ENCODE measurements around the gene TSHR.

TSHR gene

DNA sequence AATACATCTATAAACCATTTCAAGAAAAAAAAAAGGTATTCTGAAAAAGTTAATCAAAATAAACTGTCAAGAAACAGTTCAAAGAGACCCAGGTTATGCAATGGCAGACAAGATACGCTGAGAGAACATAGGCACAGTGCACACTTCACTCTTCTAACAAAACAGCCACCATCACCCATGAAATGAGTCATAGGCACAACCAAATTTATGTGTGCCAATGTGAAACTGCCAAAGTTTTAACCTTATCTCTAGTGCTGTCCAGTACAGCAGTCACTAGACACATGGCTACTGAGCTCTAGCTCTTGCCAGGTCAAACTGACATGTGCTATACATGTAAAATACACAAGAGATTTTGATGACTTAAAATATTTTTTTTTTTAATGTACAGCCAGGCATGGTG lies 15.3 kb upstream of the TSHR start:
- no peaks in the 10 kb centered on the region for H3K9me3 ChIP-seq (ENCODE audit: control extremely low read depth in 1 of 5, control insufficient read depth in 4 of 5, insufficient read depth in 2 of 5, low read depth in 1 of 5, low read length in 4 of 5)
- H3K27ac ChIP-seq (ENCODE audit: insufficient read depth in 1 of 2, low read depth in 1 of 2, low read length in 2 of 2, poor library complexity in 1 of 2, severe bottlenecking in 2 of 2) = no peak overlapping the region
- H3K4me1 ChIP-seq (ENCODE audit: control extremely low read depth in 1 of 4, control insufficient read depth in 4 of 4, insufficient read depth in 4 of 4, low read length in 3 of 4) = peaks cover 5 to 24% (median 16%) of the 10 kb centered on the region in 4 experiments
- H3K27me3 ChIP-seq (replicated peaks in 2 of 5; ENCODE audit: control insufficient read depth in 4 of 5, insufficient read depth in 5 of 5, low read length in 4 of 5) = no peaks in the 10 kb centered on the region
- no peak overlapping the region for H3K4me3 ChIP-seq (ENCODE audit: control insufficient read depth in 1 of 7, extremely low read depth in 1 of 7, insufficient read depth in 4 of 7, low read depth in 2 of 7, low read length in 6 of 7)
- peaks cover 0 to 2% (median 0%) of the 10 kb centered on the region in 4 experiments for H3K36me3 ChIP-seq (ENCODE audit: control insufficient read depth in 4 of 4, insufficient read depth in 4 of 4, low read length in 3 of 4)
- ChIA-PET CTCF (interaction anchor here (1.0 to 2.0 kb wide), 3 partner anchors 10 to 47 kb away, joined by 3 to 5 read pairs (median 4); no protein-coding TSS in a partner anchor), POLR2A (no interaction called here)
- WGBS (ENCODE audit: insufficient coverage) = 86% methylated on average over 1 of the region's 1 CpG
- DNase-seq = peak in 1 of 3 donors; percentile 32

DNA sequence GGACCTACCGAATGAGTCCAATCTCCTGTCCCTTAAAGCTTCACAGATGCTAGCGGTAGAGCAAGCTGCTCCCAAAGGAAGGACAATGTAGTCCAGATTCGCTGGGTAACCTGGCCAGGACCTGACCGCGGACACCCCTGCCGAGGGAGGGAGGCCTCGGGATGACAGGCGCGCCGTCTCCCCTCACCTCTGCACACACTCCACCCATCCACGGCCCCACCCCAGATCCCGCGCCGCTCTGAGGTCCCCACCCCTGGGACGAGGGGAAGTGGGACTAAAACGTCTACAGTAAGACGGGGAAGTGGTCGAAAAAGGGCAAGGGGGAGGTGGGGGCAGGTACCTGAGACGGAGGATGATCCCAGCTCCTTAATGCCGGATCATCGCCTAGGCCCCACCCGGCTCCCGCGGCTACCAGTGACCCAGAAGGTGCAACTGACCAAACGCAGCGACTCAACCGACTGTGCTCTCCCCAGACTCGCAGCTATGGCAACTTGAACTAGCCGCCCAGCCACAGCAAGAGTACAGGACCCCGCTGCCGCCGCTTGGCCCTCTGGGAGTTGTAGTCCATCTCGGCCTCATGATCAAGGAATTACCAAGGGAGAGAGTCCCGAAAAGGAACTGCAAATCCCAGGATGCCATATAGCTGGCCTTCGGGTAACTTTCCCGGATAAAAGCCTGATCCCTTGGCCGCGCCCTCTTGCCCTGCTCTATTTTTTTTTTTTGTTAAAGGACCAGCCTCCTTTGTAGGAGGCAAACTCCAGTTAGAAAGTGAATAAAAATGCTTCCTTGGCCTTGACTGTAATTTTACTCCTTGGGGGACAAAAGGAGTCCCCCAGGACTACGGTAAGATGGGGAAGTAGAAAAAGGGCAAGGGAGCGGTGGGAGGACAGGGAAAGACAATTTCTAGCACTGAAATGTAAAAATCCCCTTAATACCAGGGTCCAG lies 13.9 kb upstream of the TSHR start, which contains the start of gene CEP128:
CEP128 (minus strand) TSS at position 498 of the 945 bp plus-strand sequence.
- CTCF ChIA-PET = interaction anchor here (0.8 to 2.5 kb wide), 9 partner anchors 8 to 55 kb away, joined by 3 to 6 read pairs (median 5); no protein-coding TSS in a partner anchor
- POLR2A ChIA-PET = interaction anchor here (0.9 kb wide), 1 partner anchor 8 kb away, joined by 3 read pairs; no protein-coding TSS in a partner anchor

DNA sequence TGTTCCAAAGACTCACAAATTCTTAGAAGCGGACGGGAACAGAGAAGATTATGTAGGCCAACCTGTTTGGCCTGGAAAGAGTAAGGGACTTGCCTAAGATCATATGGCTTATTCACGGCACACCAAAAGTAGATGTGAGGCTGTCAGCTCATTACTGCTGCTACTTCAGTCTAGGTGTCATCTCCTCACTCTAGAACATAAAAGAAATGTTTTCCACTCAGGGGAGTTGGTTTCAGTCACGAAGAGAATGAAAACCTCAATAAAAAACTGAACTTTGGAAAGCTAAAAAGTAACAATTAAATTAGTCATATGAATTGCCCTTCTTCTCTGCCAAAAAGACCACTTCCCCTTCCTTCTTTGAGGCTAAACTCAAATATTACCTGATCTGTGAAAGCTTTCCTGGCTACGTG lies 13.2 kb upstream of the TSHR start:
- Histone ChIP-seq H3K27ac (ENCODE audit: insufficient read depth in 1 of 2, low read depth in 1 of 2, low read length in 2 of 2, poor library complexity in 1 of 2, severe bottlenecking in 2 of 2) (peak overlapping the region; percentile 43 to 84), H3K27me3 (replicated peaks in 2 of 5; ENCODE audit: control insufficient read depth in 4 of 5, insufficient read depth in 5 of 5, low read length in 4 of 5) (no peaks in the 10 kb centered on the region), H3K9me3 (ENCODE audit: control extremely low read depth in 1 of 5, control insufficient read depth in 4 of 5, insufficient read depth in 2 of 5, low read depth in 1 of 5, low read length in 4 of 5) (no peaks in the 10 kb centered on the region), H3K4me3 (ENCODE audit: control insufficient read depth in 1 of 7, extremely low read depth in 1 of 7, insufficient read depth in 4 of 7, low read depth in 2 of 7, low read length in 6 of 7) (peak overlapping the region in 6 of 7 experiments; percentile 73 to 99 (median 90)), H3K36me3 (ENCODE audit: control insufficient read depth in 4 of 4, insufficient read depth in 4 of 4, low read length in 3 of 4) (no peaks in the 10 kb centered on the region), H3K4me1 (ENCODE audit: control extremely low read depth in 1 of 4, control insufficient read depth in 4 of 4, insufficient read depth in 4 of 4, low read length in 3 of 4) (peaks cover 5 to 24% (median 16%) of the 10 kb centered on the region in 4 experiments)
- POLR2A ChIA-PET = interaction anchor here (0.9 kb wide), 1 partner anchor 8 kb away, joined by 3 read pairs; no protein-coding TSS in a partner anchor
- WGBS (ENCODE audit: insufficient coverage) = 22% methylated on average over 3 of the region's 5 CpGs
- CTCF ChIA-PET = interaction anchor here (0.8 to 2.5 kb wide), 6 partner anchors 11 to 277 kb away, joined by 3 to 6 read pairs (median 6); no protein-coding TSS in a partner anchor
- peak in 2 of 3 donors; percentile 54 to 66 for DNase-seq

More for the DNA sequence above, 13.9 kb upstream of the TSHR start, which contains the start of gene CEP128:
- no peaks in the 10 kb centered on the region for H3K9me3 ChIP-seq (ENCODE audit: control extremely low read depth in 1 of 5, control insufficient read depth in 4 of 5, insufficient read depth in 2 of 5, low read depth in 1 of 5, low read length in 4 of 5)
- H3K36me3 ChIP-seq (ENCODE audit: control insufficient read depth in 4 of 4, insufficient read depth in 4 of 4, low read length in 3 of 4) = no peaks in the 10 kb centered on the region
- H3K27ac ChIP-seq (ENCODE audit: insufficient read depth in 1 of 2, low read depth in 1 of 2, low read length in 2 of 2, poor library complexity in 1 of 2, severe bottlenecking in 2 of 2) = peak within 1 kb of the TSS; percentile 43 to 84
- no peaks in the 10 kb centered on the region for H3K27me3 ChIP-seq (replicated peaks in 2 of 5; ENCODE audit: control insufficient read depth in 4 of 5, insufficient read depth in 5 of 5, low read length in 4 of 5)
- DNase-seq = peak; percentile 89 to 94 (median 91)
- peaks cover 5 to 24% (median 16%) of the 10 kb centered on the region in 4 experiments for H3K4me1 ChIP-seq (ENCODE audit: control extremely low read depth in 1 of 4, control insufficient read depth in 4 of 4, insufficient read depth in 4 of 4, low read length in 3 of 4)
- WGBS (ENCODE audit: insufficient coverage) = under 1% methylated on average over 26 of the region's 40 CpGs
- peak within 1 kb of the TSS; percentile 73 to 99 (median 93) for H3K4me3 ChIP-seq (ENCODE audit: control insufficient read depth in 1 of 7, extremely low read depth in 1 of 7, insufficient read depth in 4 of 7, low read depth in 2 of 7, low read length in 6 of 7)

DNA sequence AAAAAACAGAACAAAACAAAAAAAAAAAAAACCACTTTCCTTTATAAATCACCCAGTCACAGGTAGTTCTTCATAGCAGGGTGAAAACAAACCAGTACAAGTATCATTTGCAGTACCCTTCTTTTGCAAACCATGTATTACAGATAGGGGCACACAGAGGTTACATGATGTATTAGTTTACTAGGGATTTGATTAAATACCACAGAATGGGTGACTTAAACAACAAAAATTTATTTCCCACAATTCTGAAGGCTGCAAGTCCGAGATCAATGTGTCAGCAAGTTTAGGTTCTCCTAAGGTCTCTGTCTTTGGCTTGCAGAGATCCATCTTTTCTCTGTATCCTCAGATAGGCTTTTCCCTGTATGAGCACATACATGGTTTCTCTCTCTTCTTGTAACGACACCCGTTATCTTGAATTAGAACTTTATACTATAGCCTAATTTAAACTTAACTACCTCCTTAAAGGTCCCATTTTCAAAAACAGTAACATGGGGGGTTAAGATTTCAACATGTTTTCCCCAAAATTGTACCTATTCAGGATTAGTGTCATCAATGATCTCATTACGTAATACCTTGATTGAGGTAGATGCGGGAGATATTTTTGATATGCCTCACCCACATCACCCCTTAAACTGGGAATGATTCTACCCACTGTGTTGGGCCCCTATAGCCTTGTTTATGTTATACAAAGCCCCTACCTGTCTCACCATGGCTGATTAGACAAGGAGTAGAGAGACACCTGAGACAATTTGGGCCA lies 10.4 kb upstream of the TSHR start:
- 73% methylated on average over 1 of the region's 5 CpGs for WGBS (ENCODE audit: insufficient coverage)

DNA sequence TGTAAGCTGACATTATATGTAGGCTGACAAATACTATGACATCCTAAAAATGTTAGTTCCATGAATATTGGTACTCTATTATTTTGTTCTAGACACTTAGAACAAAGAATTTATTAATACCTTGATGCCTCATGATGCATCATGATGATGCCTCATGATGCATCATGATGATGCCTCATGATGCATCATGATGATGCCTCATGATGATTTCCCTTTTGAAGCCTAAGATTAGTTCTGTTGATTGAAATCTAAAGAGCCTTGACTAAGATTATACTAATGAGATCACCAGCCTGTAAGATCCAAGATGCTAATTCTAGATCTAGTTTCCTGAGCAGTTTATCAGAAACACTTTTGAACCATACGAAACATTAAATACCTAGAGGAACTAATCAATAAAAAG lies 9.2 kb upstream of the TSHR start:
- Histone ChIP-seq H3K36me3 (ENCODE audit: control insufficient read depth in 4 of 4, insufficient read depth in 4 of 4, low read length in 3 of 4) (no peaks in the 10 kb centered on the region), H3K9me3 (ENCODE audit: control extremely low read depth in 1 of 5, control insufficient read depth in 4 of 5, insufficient read depth in 2 of 5, low read depth in 1 of 5, low read length in 4 of 5) (no peaks in the 10 kb centered on the region), H3K27me3 (replicated peaks in 2 of 5; ENCODE audit: control insufficient read depth in 4 of 5, insufficient read depth in 5 of 5, low read length in 4 of 5) (peaks cover 0 to 3% (median 0%) of the 10 kb centered on the region in 5 experiments), H3K4me3 (ENCODE audit: control insufficient read depth in 1 of 7, extremely low read depth in 1 of 7, insufficient read depth in 4 of 7, low read depth in 2 of 7, low read length in 6 of 7) (no peak overlapping the region), H3K4me1 (ENCODE audit: control extremely low read depth in 1 of 4, control insufficient read depth in 4 of 4, insufficient read depth in 4 of 4, low read length in 3 of 4) (peaks cover 0 to 14% (median 8%) of the 10 kb centered on the region in 4 experiments), H3K27ac (ENCODE audit: insufficient read depth in 1 of 2, low read depth in 1 of 2, low read length in 2 of 2, poor library complexity in 1 of 2, severe bottlenecking in 2 of 2) (no peak overlapping the region)
- no CpG with 5 or more reads among the region's 1 CpG for WGBS (ENCODE audit: insufficient coverage)
- DNase-seq = no peak
- POLR2A ChIA-PET = no interaction called here
- CTCF ChIA-PET = no interaction called here

More for the DNA sequence above, 10.4 kb upstream of the TSHR start:
- H3K36me3 ChIP-seq (ENCODE audit: control insufficient read depth in 4 of 4, insufficient read depth in 4 of 4, low read length in 3 of 4) = no peaks in the 10 kb centered on the region
- H3K9me3 ChIP-seq (ENCODE audit: control extremely low read depth in 1 of 5, control insufficient read depth in 4 of 5, insufficient read depth in 2 of 5, low read depth in 1 of 5, low read length in 4 of 5) = no peaks in the 10 kb centered on the region
- H3K27me3 ChIP-seq (replicated peaks in 2 of 5; ENCODE audit: control insufficient read depth in 4 of 5, insufficient read depth in 5 of 5, low read length in 4 of 5) = peaks cover 0 to 3% (median 0%) of the 10 kb centered on the region in 5 experiments
- POLR2A ChIA-PET = no interaction called here
- no peak for DNase-seq
- no peak overlapping the region for H3K4me3 ChIP-seq (ENCODE audit: control insufficient read depth in 1 of 7, extremely low read depth in 1 of 7, insufficient read depth in 4 of 7, low read depth in 2 of 7, low read length in 6 of 7)
- no peak overlapping the region for H3K27ac ChIP-seq (ENCODE audit: insufficient read depth in 1 of 2, low read depth in 1 of 2, low read length in 2 of 2, poor library complexity in 1 of 2, severe bottlenecking in 2 of 2)
- peaks cover 5 to 23% (median 16%) of the 10 kb centered on the region in 4 experiments for H3K4me1 ChIP-seq (ENCODE audit: control extremely low read depth in 1 of 4, control insufficient read depth in 4 of 4, insufficient read depth in 4 of 4, low read length in 3 of 4)
- CTCF ChIA-PET = no interaction called here

DNA sequence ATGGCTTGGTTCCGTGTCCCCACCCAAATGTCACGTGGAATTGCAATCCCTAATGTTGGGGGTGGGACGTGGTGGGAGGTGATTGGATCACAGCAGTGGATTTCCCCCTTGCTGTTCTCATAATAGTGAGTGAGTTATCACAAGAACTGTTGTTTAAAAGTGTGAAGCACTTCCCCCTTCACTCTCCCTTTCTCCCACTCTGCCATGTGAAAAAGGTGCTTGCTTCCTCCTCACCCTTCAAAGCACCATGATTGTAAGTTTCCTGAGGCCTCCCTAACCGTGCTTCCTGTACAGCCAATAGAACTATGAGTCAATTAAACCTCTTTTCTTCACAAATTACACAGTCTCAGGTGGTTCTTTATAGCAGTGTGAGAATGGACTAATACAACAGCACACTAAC lies 8.6 kb upstream of the TSHR start:
- Histone ChIP-seq H3K36me3 (ENCODE audit: control insufficient read depth in 4 of 4, insufficient read depth in 4 of 4, low read length in 3 of 4) (no peaks in the 10 kb centered on the region), H3K4me1 (ENCODE audit: control extremely low read depth in 1 of 4, control insufficient read depth in 4 of 4, insufficient read depth in 4 of 4, low read length in 3 of 4) (peaks cover 0 to 13% (median 7%) of the 10 kb centered on the region in 4 experiments), H3K27ac (ENCODE audit: insufficient read depth in 1 of 2, low read depth in 1 of 2, low read length in 2 of 2, poor library complexity in 1 of 2, severe bottlenecking in 2 of 2) (no peak overlapping the region), H3K27me3 (replicated peaks in 2 of 5; ENCODE audit: control insufficient read depth in 4 of 5, insufficient read depth in 5 of 5, low read length in 4 of 5) (peaks cover 0 to 3% (median 0%) of the 10 kb centered on the region in 5 experiments), H3K9me3 (ENCODE audit: control extremely low read depth in 1 of 5, control insufficient read depth in 4 of 5, insufficient read depth in 2 of 5, low read depth in 1 of 5, low read length in 4 of 5) (no peaks in the 10 kb centered on the region), H3K4me3 (ENCODE audit: control insufficient read depth in 1 of 7, extremely low read depth in 1 of 7, insufficient read depth in 4 of 7, low read depth in 2 of 7, low read length in 6 of 7) (no peak overlapping the region)
- DNase-seq = no peak
- WGBS (ENCODE audit: insufficient coverage) = no CpG with 5 or more reads among the region's 4 CpGs
- ChIA-PET POLR2A (no interaction called here), CTCF (no interaction called here)
